Keratinocyte (primary cell): ENCODE results near the gene MUTYH.

Experiments used
- CTCF ChIP-seq, 3 experiments: IDR thresholded peaks in 1 of 3; conservative IDR thresholded peaks in 1 of 3; optimal IDR thresholded peaks in 1 of 3; 2 replicates in 2 of 3; 3 replicates in 1 of 3; pipeline versions ENCODE3 to v1.5.1; 2011; ENCODE audit warnings: low read length in 3 of 3, mild to moderate bottlenecking in 3 of 3, moderate library complexity in 2 of 3, control low read depth in 1 of 3, inconsistent platforms in 1 of 3; ENCODE audit not compliant: insufficient read depth in 2 of 3; ENCODE audit errors: extremely low read depth in 1 of 3
- EZH2 ChIP-seq: IDR thresholded peaks from one replicate; pipeline ENCODE4 v1.6.1; 2012; ENCODE audit warnings: inconsistent platforms, mild to moderate bottlenecking, low read length, moderate library complexity

GRCh38 chr1:45331436-45332345 is 8.5 kb downstream of the MUTYH start:
- TF ChIP-seq CTCF (optimal IDR thresholded peaks at IDR 0.05 in 1 of 3, IDR thresholded peaks at IDR 0.05 in 1 of 3, conservative IDR thresholded peaks at IDR 0.05 in 1 of 3; ENCODE audit: extremely low read depth in 1 of 3, insufficient read depth in 2 of 3, low read length in 3 of 3) (no peak), EZH2 (no peak)
